ENCODE results near the gene HOXC6. TPM values are rescaled to one million over a fixed set of nuclear protein-coding genes. Genes with fewer than 3 reads are reported as not detected.
A peak's percentile ranks its signal among the peaks of the same experiment; 100 is the strongest.

Gene HOXC6
- 10 to 100 TPM in 1 of 2 donors, 1 to 10 TPM in 1; 6.6 to 10.3 TPM for total RNA-seq
- polyA plus RNA-seq (ENCODE audit: insufficient read length in 2 of 2) = 100 to 1,000 TPM; 111 to 114 TPM
- long read RNA-seq, donor 1, transcript HOXC6-201 (2 exons, 1,733 nt) = major isoform, 39 of 86 reads
- long read RNA-seq, donor 1, transcript HOXC6-202 (3 exons, 2,943 nt) = minor isoform, 5 of 86 reads
- long read RNA-seq, donor 1, partial matches to known transcripts = 42 of 86 reads
- long read RNA-seq, donor 1, other reads (novel, unspliced or antisense) = 0 of 86 reads
- long read RNA-seq, donor 2, transcript HOXC6-201 (2 exons, 1,733 nt) = major isoform, 15 of 17 reads
- long read RNA-seq, donor 2, partial matches to known transcripts = 0 of 17 reads
- long read RNA-seq, donor 2, other reads (novel, unspliced or antisense) = 0 of 17 reads
- long read RNA-seq, donor 3, transcript HOXC6-201 (2 exons, 1,733 nt) = major isoform, 15 of 17 reads
- long read RNA-seq, donor 3, partial matches to known transcripts = 0 of 17 reads
- long read RNA-seq, donor 3, other reads (novel, unspliced or antisense) = 0 of 17 reads
- long read RNA-seq, donor 4, partial matches to known transcripts = 0 of 2 reads
- long read RNA-seq, donor 4, other reads (novel, unspliced or antisense) = 0 of 2 reads

DNA sequence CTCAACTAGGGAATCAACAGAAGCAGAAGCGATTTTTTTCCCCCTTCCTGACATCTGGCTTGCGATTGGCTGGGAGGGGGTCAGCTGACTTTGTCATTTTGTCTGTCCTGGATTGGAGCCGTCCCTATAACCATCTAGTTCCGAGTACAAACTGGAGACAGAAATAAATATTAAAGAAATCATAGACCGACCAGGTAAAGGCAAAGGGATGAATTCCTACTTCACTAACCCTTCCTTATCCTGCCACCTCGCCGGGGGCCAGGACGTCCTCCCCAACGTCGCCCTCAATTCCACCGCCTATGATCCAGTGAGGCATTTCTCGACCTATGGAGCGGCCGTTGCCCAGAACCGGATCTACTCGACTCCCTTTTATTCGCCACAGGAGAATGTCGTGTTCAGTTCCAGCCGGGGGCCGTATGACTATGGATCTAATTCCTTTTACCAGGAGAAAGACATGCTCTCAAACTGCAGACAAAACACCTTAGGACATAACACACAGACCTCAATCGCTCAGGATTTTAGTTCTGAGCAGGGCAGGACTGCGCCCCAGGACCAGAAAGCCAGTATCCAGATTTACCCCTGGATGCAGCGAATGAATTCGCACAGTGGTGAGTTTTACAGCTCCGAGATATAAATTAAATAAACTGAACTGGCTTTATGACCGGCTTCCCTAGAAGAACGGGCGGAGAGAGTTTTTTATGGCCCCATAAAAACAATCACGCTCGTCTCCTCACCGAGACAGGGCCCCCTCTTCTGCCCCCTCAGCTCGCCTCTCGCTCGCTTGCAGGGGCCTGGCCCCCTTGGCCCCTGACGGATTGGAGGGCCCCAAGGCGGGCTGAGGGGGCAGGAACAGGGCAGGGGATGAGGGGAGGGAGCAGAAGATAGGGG is at the start of gene HOXC6:
TSS of gene HOXC6 (plus strand) at position 127 of the 888 bp plus-strand sequence. CDS start at position 209, 82 bp downstream.
- Histone ChIP-seq H3K4me3 (ENCODE audit: low read depth, low read length) (peak within 1 kb of the TSS; percentile 62), H3K4me1 (ENCODE audit: control insufficient read depth, insufficient read depth, low read length) (peaks cover 88% of the 10 kb centered on the region), H3K27me3 (ENCODE audit: control insufficient read depth, insufficient read depth, low read length) (peaks cover 2% of the 10 kb centered on the region), H3K36me3 (ENCODE audit: control insufficient read depth, insufficient read depth, low read length) (peaks cover 25% of the 10 kb centered on the region), H3K9me3 (ENCODE audit: control insufficient read depth, insufficient read depth, low read length) (no peaks in the 10 kb centered on the region), H3K27ac (ENCODE audit: low read depth, low read length) (peak within 1 kb of the TSS; percentile 100)
- peak in 2 of 6 donors; percentile 86 to 94 for DNase-seq (ENCODE audit: low read depth in 4 of 6, low spot score in 6 of 6)
- WGBS (ENCODE audit: insufficient coverage) = 9% methylated on average over 31 of the region's 36 CpGs

DNA sequence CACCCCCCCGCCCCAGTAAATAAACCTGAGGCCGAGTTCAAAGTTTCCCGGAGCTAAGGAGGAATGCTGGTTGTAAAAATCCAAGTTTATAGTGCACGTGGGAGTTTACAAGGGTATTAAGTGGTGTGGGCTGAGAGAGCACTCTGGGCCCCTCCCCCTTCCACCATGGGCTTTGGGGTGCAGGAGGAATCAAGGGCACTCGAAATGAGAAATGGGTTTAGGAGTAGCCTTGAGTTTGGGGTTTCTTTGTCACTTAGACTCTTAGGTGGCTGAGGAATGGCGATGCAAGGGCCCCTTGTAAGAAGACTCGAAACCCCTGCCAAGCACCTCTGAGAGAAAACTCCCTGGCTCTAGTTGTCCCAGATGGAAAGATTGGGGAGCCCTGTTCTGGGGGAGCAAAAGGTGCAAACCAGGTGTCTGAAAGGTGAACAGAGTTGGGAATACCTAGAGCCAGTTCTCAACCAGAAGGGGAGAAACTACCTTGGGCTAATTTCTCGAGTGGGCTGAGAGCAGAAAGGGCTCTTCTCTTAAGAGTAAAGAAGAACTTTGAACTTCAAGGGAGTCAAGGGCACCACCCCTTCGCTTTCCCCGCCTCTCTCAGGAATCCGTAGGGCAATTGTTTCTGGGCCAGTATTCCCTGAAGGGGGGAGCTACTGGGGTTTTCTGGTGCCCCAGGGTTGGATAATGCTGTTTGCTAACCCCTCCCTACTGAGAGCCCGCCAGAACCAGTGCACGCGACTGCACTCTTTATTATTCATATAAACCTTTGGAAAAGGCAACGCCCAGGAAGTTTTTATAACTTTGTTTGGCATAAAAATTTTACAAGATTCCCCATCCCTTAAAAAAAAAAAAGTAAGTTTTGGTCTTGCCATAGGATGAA is 49.5 kb upstream of the HOXC6 start:
- H3K27me3 ChIP-seq (ENCODE audit: control insufficient read depth, insufficient read depth, low read length) = peaks cover 97% of the 10 kb centered on the region
- H3K9me3 ChIP-seq (ENCODE audit: control insufficient read depth, insufficient read depth, low read length) = no peaks in the 10 kb centered on the region
- no peak overlapping the region for H3K4me3 ChIP-seq (ENCODE audit: low read depth, low read length)
- DNase-seq (ENCODE audit: low read depth in 4 of 6, low spot score in 6 of 6) = no peak
- WGBS (ENCODE audit: insufficient coverage) = 27% methylated on average over 3 of the region's 15 CpGs
- H3K4me1 ChIP-seq (ENCODE audit: control insufficient read depth, insufficient read depth, low read length) = peaks cover 51% of the 10 kb centered on the region
- peak overlapping the region; percentile 61 for H3K27ac ChIP-seq (ENCODE audit: low read depth, low read length)
- H3K36me3 ChIP-seq (ENCODE audit: control insufficient read depth, insufficient read depth, low read length) = no peaks in the 10 kb centered on the region

DNA sequence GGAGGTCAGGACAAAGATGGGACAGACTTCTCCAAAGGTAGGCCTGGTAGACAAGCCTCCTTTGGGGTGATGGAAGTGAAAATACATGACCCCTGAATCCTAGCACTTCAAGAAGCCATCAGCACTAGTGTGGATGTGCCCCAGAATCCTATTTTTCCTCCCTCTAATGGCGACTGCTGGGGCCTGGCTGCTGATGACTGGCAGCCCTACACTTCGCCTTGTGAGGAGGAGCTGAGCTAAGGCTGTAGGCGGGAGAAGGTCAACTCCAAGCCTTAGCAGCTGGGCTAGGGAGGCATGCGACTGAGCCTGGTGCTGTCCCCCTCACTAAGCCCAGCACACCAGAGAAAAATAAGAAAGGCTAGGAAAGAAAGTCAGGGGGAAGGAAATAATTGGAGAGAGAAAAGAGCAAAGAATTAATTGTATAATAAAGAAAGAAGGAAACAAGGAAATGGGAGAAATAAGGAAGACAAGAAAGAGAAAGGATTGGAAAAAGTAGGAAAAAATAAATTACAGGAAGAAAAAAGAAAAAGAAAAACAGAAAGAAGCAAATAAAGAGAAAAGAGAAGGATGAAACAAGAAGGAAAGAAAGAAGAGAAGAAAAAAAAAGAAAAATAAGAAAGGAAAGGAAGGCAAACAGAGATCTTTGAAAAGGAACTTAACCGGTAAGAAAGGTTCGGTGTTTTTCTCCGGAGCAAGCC is 48.0 kb upstream of the HOXC6 start:
- WGBS (ENCODE audit: insufficient coverage) = 49% methylated on average over 3 of the region's 7 CpGs
- H3K27ac ChIP-seq (ENCODE audit: low read depth, low read length) = peak overlapping the region; percentile 99
- peaks cover 93% of the 10 kb centered on the region for H3K27me3 ChIP-seq (ENCODE audit: control insufficient read depth, insufficient read depth, low read length)
- H3K4me3 ChIP-seq (ENCODE audit: low read depth, low read length) = peak overlapping the region; percentile 24
- no peaks in the 10 kb centered on the region for H3K36me3 ChIP-seq (ENCODE audit: control insufficient read depth, insufficient read depth, low read length)
- H3K4me1 ChIP-seq (ENCODE audit: control insufficient read depth, insufficient read depth, low read length) = peaks cover 52% of the 10 kb centered on the region
- DNase-seq (ENCODE audit: low read depth in 4 of 6, low spot score in 6 of 6) = no peak
- no peaks in the 10 kb centered on the region for H3K9me3 ChIP-seq (ENCODE audit: control insufficient read depth, insufficient read depth, low read length)

DNA sequence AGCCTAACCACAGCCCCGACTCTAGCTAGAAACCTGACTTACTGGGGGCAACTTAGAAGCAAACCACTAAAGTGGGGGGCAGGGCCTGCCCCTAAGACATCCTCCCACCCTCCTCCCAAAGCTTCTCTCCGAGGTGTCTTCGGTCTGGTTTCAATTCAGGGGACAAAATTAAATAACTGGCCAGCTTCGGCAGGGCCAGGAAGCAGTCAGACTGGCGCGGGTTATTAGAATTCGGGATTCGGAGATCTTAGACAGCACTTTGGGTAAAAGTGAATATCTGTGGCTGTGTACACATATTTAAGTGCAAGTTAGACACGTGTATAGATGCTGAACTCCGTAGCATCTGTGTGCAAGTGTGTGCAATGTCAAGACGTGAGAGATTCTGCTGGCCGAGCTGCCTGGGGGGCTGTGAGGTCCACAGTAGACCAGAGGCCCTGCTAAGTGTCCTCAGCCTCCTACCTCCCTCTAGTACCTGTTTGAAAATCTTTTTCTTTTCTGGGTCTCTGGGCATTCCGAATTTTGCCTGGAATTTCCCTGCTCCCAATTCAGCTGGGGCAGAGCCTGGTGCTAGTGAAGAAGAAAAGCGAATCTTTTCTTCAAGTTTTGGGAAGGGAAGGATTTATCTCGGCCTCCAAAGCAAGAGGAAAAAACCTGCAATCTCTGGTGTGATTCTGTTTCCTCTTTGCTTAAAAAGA is 47.3 kb upstream of the HOXC6 start:
- peaks cover 92% of the 10 kb centered on the region for H3K27me3 ChIP-seq (ENCODE audit: control insufficient read depth, insufficient read depth, low read length)
- peak overlapping the region; percentile 99 for H3K27ac ChIP-seq (ENCODE audit: low read depth, low read length)
- no peaks in the 10 kb centered on the region for H3K9me3 ChIP-seq (ENCODE audit: control insufficient read depth, insufficient read depth, low read length)
- H3K4me3 ChIP-seq (ENCODE audit: low read depth, low read length) = peak overlapping the region; percentile 24
- 41% methylated on average over 10 of the region's 15 CpGs for WGBS (ENCODE audit: insufficient coverage)
- H3K36me3 ChIP-seq (ENCODE audit: control insufficient read depth, insufficient read depth, low read length) = peaks cover 3% of the 10 kb centered on the region
- DNase-seq (ENCODE audit: low read depth in 4 of 6, low spot score in 6 of 6) = no peak
- peaks cover 53% of the 10 kb centered on the region for H3K4me1 ChIP-seq (ENCODE audit: control insufficient read depth, insufficient read depth, low read length)

DNA sequence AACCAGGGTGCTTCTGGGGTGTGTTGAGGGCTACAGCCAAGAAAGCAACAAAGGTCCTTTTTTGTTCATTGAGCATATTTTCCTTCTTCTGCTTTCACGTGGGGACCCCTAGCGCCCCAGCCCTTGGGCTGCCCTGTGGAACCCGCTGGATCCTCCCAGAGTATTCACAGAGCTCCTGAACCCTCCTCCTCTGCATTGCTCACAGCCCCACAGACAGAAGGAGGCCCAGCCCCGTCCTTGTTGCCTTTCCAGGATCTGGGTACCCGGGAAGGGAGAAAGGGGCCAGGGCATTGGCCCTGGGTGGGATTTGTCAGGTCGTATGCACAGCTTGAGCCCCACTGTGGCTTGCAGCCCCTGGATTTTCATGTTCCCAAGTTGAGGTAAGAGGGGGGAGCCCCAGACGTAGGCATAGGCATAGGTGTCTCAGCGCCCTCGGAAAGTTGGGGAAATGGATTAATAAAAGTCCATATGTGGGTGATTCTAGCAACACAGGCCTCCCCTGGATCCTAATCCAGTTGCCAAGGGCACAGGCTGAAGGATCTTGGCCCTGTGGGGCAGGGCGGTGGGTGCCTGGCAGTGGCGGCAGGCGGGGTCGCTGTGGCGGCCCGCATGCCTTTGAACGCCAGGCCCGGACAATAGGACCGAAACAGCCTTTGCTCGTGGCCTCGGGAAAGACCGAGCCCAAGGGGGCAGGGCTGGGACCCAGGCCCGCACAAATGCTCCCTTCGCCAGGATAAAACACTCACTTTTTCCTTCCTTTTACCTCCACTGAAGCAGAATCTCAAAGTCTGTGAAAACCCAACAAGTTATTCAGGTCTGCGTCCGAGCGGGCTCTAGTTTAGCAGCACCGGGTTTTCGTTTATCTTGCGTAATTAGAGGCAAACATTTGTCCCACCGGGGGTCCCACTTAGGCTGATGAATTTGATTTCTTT is 46.3 kb upstream of the HOXC6 start:
- peak overlapping the region; percentile 24 for H3K4me3 ChIP-seq (ENCODE audit: low read depth, low read length)
- H3K27me3 ChIP-seq (ENCODE audit: control insufficient read depth, insufficient read depth, low read length) = peaks cover 92% of the 10 kb centered on the region
- DNase-seq (ENCODE audit: low read depth in 4 of 6, low spot score in 6 of 6) = no peak
- WGBS (ENCODE audit: insufficient coverage) = 13% methylated on average over 27 of the region's 30 CpGs
- H3K36me3 ChIP-seq (ENCODE audit: control insufficient read depth, insufficient read depth, low read length) = peaks cover 3% of the 10 kb centered on the region
- peak overlapping the region; percentile 99 for H3K27ac ChIP-seq (ENCODE audit: low read depth, low read length)
- H3K9me3 ChIP-seq (ENCODE audit: control insufficient read depth, insufficient read depth, low read length) = no peaks in the 10 kb centered on the region
- peaks cover 55% of the 10 kb centered on the region for H3K4me1 ChIP-seq (ENCODE audit: control insufficient read depth, insufficient read depth, low read length)

DNA sequence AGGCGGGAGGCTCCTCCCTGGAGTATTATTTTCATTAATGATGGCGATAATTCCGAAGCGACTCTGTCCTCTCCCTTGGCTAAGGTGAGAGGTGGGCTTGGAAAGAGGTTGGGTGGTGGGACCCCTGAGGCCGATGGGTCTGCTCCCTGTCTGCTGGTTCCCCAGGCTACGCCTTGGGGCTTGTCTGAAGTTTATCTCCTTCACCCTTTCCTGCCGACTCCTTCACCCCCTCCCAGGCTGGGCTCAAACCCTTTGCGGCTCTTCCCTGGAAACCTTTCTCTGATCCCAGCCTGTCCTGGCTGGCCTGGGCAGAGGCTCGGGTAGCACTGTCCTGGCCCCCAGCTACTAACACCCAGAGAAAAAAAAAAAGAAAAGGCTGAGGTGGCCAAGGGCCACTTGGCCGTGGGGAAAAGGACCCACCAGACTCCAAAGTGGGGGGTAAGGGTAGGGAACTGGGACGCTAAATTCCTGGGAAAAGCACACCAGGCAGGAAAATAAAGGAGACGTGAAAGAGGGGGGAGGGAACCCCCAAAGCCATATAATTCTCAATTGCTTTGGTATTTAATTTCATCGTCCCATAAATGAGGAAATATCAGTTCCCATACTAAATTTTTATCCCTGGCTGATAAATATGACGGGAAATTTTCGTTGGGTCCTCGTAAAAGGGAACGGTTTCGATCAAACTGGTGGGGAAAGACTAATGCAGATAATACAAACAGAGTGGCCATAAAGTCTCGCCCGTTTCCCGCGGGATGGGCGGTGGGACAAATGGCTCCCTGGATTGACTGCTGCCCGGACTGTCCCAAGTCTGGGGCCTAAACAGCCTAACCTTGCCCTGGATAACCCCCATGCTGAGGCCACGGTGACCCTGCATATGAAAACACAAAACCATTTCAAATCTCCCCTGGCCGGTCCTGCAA is 45.3 kb upstream of the HOXC6 start:
- peaks cover 89% of the 10 kb centered on the region for H3K27me3 ChIP-seq (ENCODE audit: control insufficient read depth, insufficient read depth, low read length)
- H3K4me3 ChIP-seq (ENCODE audit: low read depth, low read length) = peak overlapping the region; percentile 24
- H3K4me1 ChIP-seq (ENCODE audit: control insufficient read depth, insufficient read depth, low read length) = peaks cover 53% of the 10 kb centered on the region
- 16% methylated on average over 16 of the region's 26 CpGs for WGBS (ENCODE audit: insufficient coverage)
- DNase-seq (ENCODE audit: low read depth in 4 of 6, low spot score in 6 of 6) = no peak
- H3K9me3 ChIP-seq (ENCODE audit: control insufficient read depth, insufficient read depth, low read length) = no peaks in the 10 kb centered on the region
- peaks cover 3% of the 10 kb centered on the region for H3K36me3 ChIP-seq (ENCODE audit: control insufficient read depth, insufficient read depth, low read length)
- peak overlapping the region; percentile 99 for H3K27ac ChIP-seq (ENCODE audit: low read depth, low read length)

DNA sequence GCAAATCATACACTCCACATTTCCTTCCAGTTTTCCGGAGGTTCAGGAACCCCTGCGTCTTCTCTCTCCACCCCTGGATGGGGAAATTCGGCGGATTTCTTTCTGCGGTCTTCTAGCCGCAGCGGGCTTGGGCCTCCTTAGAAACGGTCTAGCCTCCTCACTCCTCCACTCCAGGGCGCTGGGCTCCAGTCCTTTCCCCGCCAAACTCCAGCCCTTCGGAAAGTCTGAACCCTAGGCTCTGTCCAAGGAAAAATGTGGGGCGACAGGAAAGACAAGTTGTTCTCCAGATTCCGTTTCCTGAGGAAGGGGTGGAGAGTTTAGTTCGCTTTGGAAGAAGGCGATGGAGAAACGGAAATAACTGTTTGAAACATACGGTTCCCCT is 44.7 kb upstream of the HOXC6 start:
- peaks cover 89% of the 10 kb centered on the region for H3K27me3 ChIP-seq (ENCODE audit: control insufficient read depth, insufficient read depth, low read length)
- DNase-seq (ENCODE audit: low read depth in 4 of 6, low spot score in 6 of 6) = no peak
- H3K4me3 ChIP-seq (ENCODE audit: low read depth, low read length) = peak overlapping the region; percentile 24
- 14% methylated on average over 9 of the region's 17 CpGs for WGBS (ENCODE audit: insufficient coverage)
- peaks cover 53% of the 10 kb centered on the region for H3K4me1 ChIP-seq (ENCODE audit: control insufficient read depth, insufficient read depth, low read length)
- H3K27ac ChIP-seq (ENCODE audit: low read depth, low read length) = peak overlapping the region; percentile 99
- H3K36me3 ChIP-seq (ENCODE audit: control insufficient read depth, insufficient read depth, low read length) = peaks cover 3% of the 10 kb centered on the region
- no peaks in the 10 kb centered on the region for H3K9me3 ChIP-seq (ENCODE audit: control insufficient read depth, insufficient read depth, low read length)

Measured in spinal cord (tissue), 10 donors.